ENCODE data around the gene OVAAL.

- TF ChIP-seq ZNF670 (tag by site-specific recombination; IDR thresholded peaks at IDR 0.05; ENCODE audit: low read depth) (no peak), ZNF140 (tag by site-specific recombination; IDR thresholded peaks at IDR 0.05) (no peak), ZSCAN18 (tag by site-specific recombination; IDR thresholded peaks at IDR 0.05) (no peak), CTCF (tag by site-specific recombination; IDR thresholded peaks at IDR 0.05) (no peak), ZNF112 (tag by site-specific recombination; IDR thresholded peaks at IDR 0.05) (no peak), ZNF132 (tag by site-specific recombination; IDR thresholded peaks at IDR 0.05; ENCODE audit: borderline replicate concordance) (no peak), MYNN (tag by site-specific recombination; IDR thresholded peaks at IDR 0.05; ENCODE audit: borderline replicate concordance) (no peak), PRDM1 (tag by site-specific recombination; IDR thresholded peaks at IDR 0.05) (no peak), BCL6B (tag by site-specific recombination; IDR thresholded peaks at IDR 0.05) (no peak), ZNF776 (tag by site-specific recombination; IDR thresholded peaks at IDR 0.05; ENCODE audit: borderline replicate concordance) (no peak), ELK4 (IDR thresholded peaks at IDR 0.05; ENCODE audit: borderline replicate concordance, low read depth, low read length) (no peak), ZNF561 (tag by site-specific recombination; IDR thresholded peaks at IDR 0.05; ENCODE audit: borderline replicate concordance) (no peak), ZFHX2 (tag by site-specific recombination; conservative IDR thresholded peaks at IDR 0.05) (no peak), ZNF777 (tag by site-specific recombination; IDR thresholded peaks at IDR 0.05; ENCODE audit: borderline replicate concordance) (no peak)
Observed at GRCh38 chr1:180611016-180611930, 52.5 kb downstream of the OVAAL start.
